Glutamatergic neuron (in vitro differentiated cells): Measurements from ENCODE around the gene RANBP17. TPM values are rescaled to one million over a fixed set of nuclear protein-coding genes. Genes with fewer than 3 reads are reported as not detected.

Experiments
- DNase-seq: peaks from one replicate; pipeline ENCODE4 v3.0.0; 2022
- H3K27ac Mint-ChIP-seq: one replicate; pipeline ENCODE4 v1.8.0; 2020; ENCODE audit warnings: mild to moderate bottlenecking, mixed read lengths, inconsistent platforms; ENCODE audit not compliant: unreplicated experiment
- H3K27me3 Mint-ChIP-seq: one replicate; pipeline ENCODE4 v1.8.0; 2020; ENCODE audit warnings: mild to moderate bottlenecking, moderate library complexity, mixed read lengths, inconsistent platforms; ENCODE audit not compliant: unreplicated experiment
- H3K36me3 Mint-ChIP-seq: one replicate; pipeline ENCODE4 v1.8.0; 2020; ENCODE audit warnings: mild to moderate bottlenecking, mixed read lengths, inconsistent platforms; ENCODE audit not compliant: unreplicated experiment
- H3K4me1 Mint-ChIP-seq: one replicate; pipeline ENCODE4 v1.8.0; 2020; ENCODE audit warnings: mild to moderate bottlenecking, low read depth, mixed read lengths, inconsistent platforms; ENCODE audit not compliant: unreplicated experiment
- H3K4me3 Mint-ChIP-seq: one replicate; pipeline ENCODE4 v1.8.0; 2020; ENCODE audit warnings: mild to moderate bottlenecking, mixed read lengths, inconsistent platforms; ENCODE audit not compliant: unreplicated experiment
- H3K9me3 Mint-ChIP-seq: one replicate; pipeline ENCODE4 v1.8.0; 2020; ENCODE audit warnings: mild to moderate bottlenecking, moderate library complexity, mixed read lengths, inconsistent platforms; ENCODE audit not compliant: unreplicated experiment
- total RNA-seq: library from RNA; stranded (reverse); fragmentation: NEBNext Ultra II Directional; extraction: Animal tissue kit (Norgen Biotek cat#: 25700); gene quantifications from one replicate; pipeline ENCODE4 v1.2.1, GENCODE V29; 2021; ENCODE audit not compliant: unreplicated experiment
- TF ChIP-seq, protein P1 (sequence below): fragments of 200-600 bp; sonication (generic); IDR thresholded peaks from one replicate; pipeline ENCODE4 v1.5.0; 2021; ENCODE audit not compliant: partially characterized antibody, unreplicated experiment

RANBP17 gene
- total RNA-seq, 1 donor from 2014 or later, result 25.7 TPM

DNA sequence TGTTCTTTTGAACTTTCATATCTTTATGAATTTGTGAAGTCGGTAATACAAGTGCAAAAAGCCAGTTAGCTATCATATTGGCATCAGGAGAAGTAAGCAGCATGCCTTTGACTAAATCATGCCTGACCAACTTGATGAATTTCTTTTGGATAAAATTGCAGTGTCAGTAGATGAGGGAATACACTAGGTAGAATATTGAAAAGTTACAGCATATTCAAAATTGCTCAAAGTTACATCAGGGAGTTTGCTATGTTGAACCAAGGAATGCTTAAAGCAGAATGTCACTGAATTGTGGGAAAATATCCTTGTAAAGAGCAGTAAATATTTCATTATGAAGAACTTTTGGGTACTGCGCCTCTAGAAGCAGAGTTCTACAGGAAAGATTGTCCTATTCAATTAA, 360.1 kb downstream of the RANBP17 start:
- no peak for DNase-seq
- Mint-ChIP-seq H3K27ac (no peak overlapping the region), H3K4me1 (peaks cover 3% of the 10 kb centered on the region), H3K9me3 (no peaks in the 10 kb centered on the region), H3K36me3 (peaks cover 16% of the 10 kb centered on the region), H3K4me3 (no peak overlapping the region), H3K27me3 (peaks cover 1% of the 10 kb centered on the region)
- TF ChIP-seq, protein P1, sequence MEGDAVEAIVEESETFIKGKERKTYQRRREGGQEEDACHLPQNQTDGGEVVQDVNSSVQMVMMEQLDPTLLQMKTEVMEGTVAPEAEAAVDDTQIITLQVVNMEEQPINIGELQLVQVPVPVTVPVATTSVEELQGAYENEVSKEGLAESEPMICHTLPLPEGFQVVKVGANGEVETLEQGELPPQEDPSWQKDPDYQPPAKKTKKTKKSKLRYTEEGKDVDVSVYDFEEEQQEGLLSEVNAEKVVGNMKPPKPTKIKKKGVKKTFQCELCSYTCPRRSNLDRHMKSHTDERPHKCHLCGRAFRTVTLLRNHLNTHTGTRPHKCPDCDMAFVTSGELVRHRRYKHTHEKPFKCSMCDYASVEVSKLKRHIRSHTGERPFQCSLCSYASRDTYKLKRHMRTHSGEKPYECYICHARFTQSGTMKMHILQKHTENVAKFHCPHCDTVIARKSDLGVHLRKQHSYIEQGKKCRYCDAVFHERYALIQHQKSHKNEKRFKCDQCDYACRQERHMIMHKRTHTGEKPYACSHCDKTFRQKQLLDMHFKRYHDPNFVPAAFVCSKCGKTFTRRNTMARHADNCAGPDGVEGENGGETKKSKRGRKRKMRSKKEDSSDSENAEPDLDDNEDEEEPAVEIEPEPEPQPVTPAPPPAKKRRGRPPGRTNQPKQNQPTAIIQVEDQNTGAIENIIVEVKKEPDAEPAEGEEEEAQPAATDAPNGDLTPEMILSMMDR, result no peak

DNA sequence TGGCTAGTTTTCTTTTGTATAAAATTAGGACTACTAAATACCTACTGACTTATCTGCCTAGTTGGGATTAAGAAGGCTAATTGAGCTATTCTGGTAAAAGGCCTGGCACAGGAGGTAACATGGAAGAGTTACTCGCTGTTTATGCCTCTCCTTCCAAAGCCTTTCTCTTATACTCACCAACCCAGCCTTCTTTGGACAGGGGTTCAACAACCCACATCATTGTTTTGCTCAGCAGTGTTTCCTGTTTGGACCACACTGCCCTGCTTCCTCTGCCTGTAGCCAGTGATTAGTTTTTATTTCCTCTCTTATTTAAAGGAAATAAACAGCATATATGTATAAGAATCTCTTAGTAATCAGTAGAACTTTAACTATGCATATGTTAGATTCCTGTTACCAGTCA, 362.1 kb downstream of the RANBP17 start:
- no peak for DNase-seq
- Mint-ChIP-seq H3K27ac (no peak overlapping the region), H3K4me3 (no peak overlapping the region), H3K4me1 (peaks cover 3% of the 10 kb centered on the region), H3K9me3 (no peaks in the 10 kb centered on the region), H3K36me3 (peaks cover 9% of the 10 kb centered on the region), H3K27me3 (peaks cover 1% of the 10 kb centered on the region)
- TF ChIP-seq, protein P1, result no peak

DNA sequence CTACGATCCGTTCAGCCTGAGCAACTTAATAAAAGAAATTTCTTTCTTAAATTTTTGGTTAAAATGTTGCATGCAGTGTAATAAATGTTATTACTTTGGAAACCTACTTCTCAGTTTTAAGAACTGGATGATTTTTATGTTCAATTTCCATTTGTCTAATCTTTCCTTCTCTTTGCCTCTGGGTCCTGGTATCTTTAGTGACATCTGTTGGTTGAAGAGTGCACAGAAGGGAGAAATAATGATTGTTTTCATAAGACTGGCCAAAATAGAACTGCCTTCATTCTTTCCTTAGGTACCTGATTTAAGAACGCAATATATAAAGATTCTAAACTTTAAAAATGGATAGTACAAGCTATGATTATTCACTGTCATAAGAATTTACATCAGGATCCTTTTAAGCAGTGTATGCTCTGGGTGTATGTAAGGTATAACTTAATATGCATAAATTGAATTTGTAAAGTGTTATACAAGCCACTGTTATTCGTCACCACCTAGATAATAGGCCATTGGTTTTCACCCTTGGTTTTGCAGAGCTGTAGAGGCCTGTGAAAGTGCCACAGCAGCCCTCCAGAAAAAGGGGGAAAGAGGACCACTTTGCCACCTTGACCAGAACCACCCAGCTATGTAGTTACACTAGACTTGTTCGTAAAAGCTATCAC, 364.4 kb downstream of the RANBP17 start:
- no peaks in the 10 kb centered on the region for H3K36me3 Mint-ChIP-seq
- DNase-seq, result no peak
- no peak overlapping the region for H3K27ac Mint-ChIP-seq
- H3K27me3 Mint-ChIP-seq, result no peaks in the 10 kb centered on the region
- no peak overlapping the region for H3K4me3 Mint-ChIP-seq
- TF ChIP-seq, protein P1, result no peak
- H3K9me3 Mint-ChIP-seq, result no peaks in the 10 kb centered on the region
- peaks cover 3% of the 10 kb centered on the region for H3K4me1 Mint-ChIP-seq

DNA sequence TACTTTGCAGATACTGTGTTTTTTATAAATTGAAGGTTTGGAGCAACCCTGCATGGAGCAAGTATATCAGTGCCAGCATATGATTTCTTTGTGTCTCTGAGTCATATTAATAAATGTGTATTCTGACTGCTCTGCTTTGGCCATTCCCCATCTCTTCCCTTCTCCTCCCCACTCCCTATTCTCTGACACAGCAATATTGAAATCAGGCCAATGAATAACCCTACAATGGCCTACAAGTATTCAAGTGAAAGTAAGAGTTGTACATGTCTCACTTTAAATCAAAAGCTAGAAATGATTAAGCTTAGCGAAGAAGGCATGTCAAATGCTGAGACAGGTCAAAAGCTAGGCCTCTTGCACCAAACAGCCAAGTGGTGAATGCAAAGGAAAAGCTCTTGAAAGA, 365.0 kb downstream of the RANBP17 start:
- H3K4me1 Mint-ChIP-seq, result peaks cover 3% of the 10 kb centered on the region
- no peak for DNase-seq
- no peaks in the 10 kb centered on the region for H3K36me3 Mint-ChIP-seq
- H3K27ac Mint-ChIP-seq, result no peak overlapping the region
- H3K27me3 Mint-ChIP-seq, result no peaks in the 10 kb centered on the region
- no peak overlapping the region for H3K4me3 Mint-ChIP-seq
- no peaks in the 10 kb centered on the region for H3K9me3 Mint-ChIP-seq
- TF ChIP-seq, protein P1, result no peak

DNA sequence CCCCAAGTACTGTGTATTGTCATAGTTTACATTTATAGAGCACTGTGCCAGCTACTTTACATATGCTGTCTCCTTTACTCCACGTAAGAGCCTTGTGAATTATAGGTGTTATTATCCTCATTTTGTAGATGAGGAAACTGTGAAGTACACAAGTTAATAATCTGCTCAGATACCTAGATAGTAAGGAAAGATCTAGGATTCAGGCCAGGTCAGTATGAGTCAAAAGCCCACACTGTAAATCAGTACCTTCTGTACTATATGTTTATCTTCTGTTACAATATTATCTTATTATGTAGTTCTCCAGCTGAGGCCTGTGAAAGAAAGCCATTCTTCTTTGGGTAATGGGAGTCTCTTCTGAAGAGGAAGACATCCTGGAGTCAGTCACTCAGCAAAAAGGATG, 374.8 kb downstream of the RANBP17 start:
- Mint-ChIP-seq H3K36me3 (no peaks in the 10 kb centered on the region), H3K9me3 (no peaks in the 10 kb centered on the region), H3K4me1 (peaks cover 4% of the 10 kb centered on the region), H3K4me3 (no peak overlapping the region), H3K27ac (no peak overlapping the region), H3K27me3 (no peaks in the 10 kb centered on the region)
- TF ChIP-seq, protein P1, result no peak
- DNase-seq, result no peak
